T-helper 1 cell treated with Interleukin-12 subunit alpha and Interleukin-12 subunit beta and Interleukin-4 antibody, amounts not matched to agents 30 μg/mL and 1 μg/mL, for 36 hours (primary cell): ENCODE measurements around the gene ELP4.

ENCODE experiments used
- H3K27ac Mint-ChIP-seq: one replicate; pipeline ENCODE4 v1.8.0; 2021; ENCODE audit warnings: mild to moderate bottlenecking, mixed read lengths
- H3K27me3 Mint-ChIP-seq: one replicate; pipeline ENCODE4 v1.8.0; 2021; ENCODE audit warnings: low read depth, mixed read lengths
- H3K36me3 Mint-ChIP-seq: one replicate; pipeline ENCODE4 v1.8.0; 2021; ENCODE audit warnings: low read depth, mixed read lengths
- H3K4me1 Mint-ChIP-seq: one replicate; pipeline ENCODE4 v1.8.0; 2021; ENCODE audit warnings: low read depth, mixed read lengths
- H3K4me3 Mint-ChIP-seq: one replicate; pipeline ENCODE4 v1.8.0; 2021; ENCODE audit warnings: mild to moderate bottlenecking, moderate library complexity, mixed read lengths
- H3K9me3 Mint-ChIP-seq: one replicate; pipeline ENCODE4 v1.8.0; 2021; ENCODE audit warnings: mixed read lengths

The ELP4 gene

GRCh38 chr11:31796499-31797189, 287.1 kb downstream of the ELP4 start:
- Mint-ChIP-seq H3K27ac (peak overlapping the region; percentile 7), H3K36me3 (peaks cover 11% of the 10 kb centered on the region), H3K4me3 (no peak overlapping the region), H3K9me3 (peaks cover 5% of the 10 kb centered on the region), H3K27me3 (peaks cover 84% of the 10 kb centered on the region), H3K4me1 (peaks cover 5% of the 10 kb centered on the region)

- peak overlapping the region; percentile 57 for H3K27ac Mint-ChIP-seq
These were observed 287.9 kb downstream of the ELP4 start for GRCh38 chr11:31797190-31798056.

GRCh38 chr11:31798057-31798553, 288.5 kb downstream of the ELP4 start:
- Mint-ChIP-seq H3K4me1 (peaks cover 5% of the 10 kb centered on the region), H3K27me3 (peaks cover 92% of the 10 kb centered on the region), H3K27ac (peak overlapping the region; percentile 53), H3K9me3 (peaks cover 5% of the 10 kb centered on the region), H3K4me3 (no peak overlapping the region), H3K36me3 (peaks cover 13% of the 10 kb centered on the region)

More at GRCh38 chr11:31797190-31798056, 287.9 kb downstream of the ELP4 start:
- Mint-ChIP-seq H3K36me3 (peaks cover 11% of the 10 kb centered on the region), H3K4me1 (peaks cover 5% of the 10 kb centered on the region), H3K9me3 (peaks cover 5% of the 10 kb centered on the region), H3K4me3 (peak overlapping the region; percentile 23), H3K27me3 (peaks cover 92% of the 10 kb centered on the region)

- Mint-ChIP-seq H3K27me3 (peaks cover 96% of the 10 kb centered on the region), H3K9me3 (peaks cover 5% of the 10 kb centered on the region), H3K27ac (peak overlapping the region; percentile 26), H3K4me1 (peaks cover 11% of the 10 kb centered on the region), H3K36me3 (peaks cover 16% of the 10 kb centered on the region), H3K4me3 (no peak overlapping the region)
These were observed 289.2 kb downstream of the ELP4 start for GRCh38 chr11:31798554-31799434.

- peak overlapping the region; percentile 5 for H3K4me3 Mint-ChIP-seq
- H3K9me3 Mint-ChIP-seq, result peaks cover 8% of the 10 kb centered on the region
- peaks cover 20% of the 10 kb centered on the region for H3K36me3 Mint-ChIP-seq
- peaks cover 98% of the 10 kb centered on the region for H3K27me3 Mint-ChIP-seq
- peaks cover 18% of the 10 kb centered on the region for H3K4me1 Mint-ChIP-seq
- peak overlapping the region; percentile 74 for H3K27ac Mint-ChIP-seq
These were observed 290.1 kb downstream of the ELP4 start for GRCh38 chr11:31799435-31800397.

GRCh38 chr11:31800398-31801265, 291.1 kb downstream of the ELP4 start:
- no peak overlapping the region for H3K4me3 Mint-ChIP-seq
- peaks cover 20% of the 10 kb centered on the region for H3K4me1 Mint-ChIP-seq
- peaks cover 20% of the 10 kb centered on the region for H3K36me3 Mint-ChIP-seq
- H3K9me3 Mint-ChIP-seq, result peaks cover 10% of the 10 kb centered on the region
- H3K27ac Mint-ChIP-seq, result peak overlapping the region; percentile 74
- H3K27me3 Mint-ChIP-seq, result peaks cover 96% of the 10 kb centered on the region

GRCh38 chr11:31801298-31801702, 291.7 kb downstream of the ELP4 start:
- peaks cover 92% of the 10 kb centered on the region for H3K27me3 Mint-ChIP-seq
- no peak overlapping the region for H3K4me3 Mint-ChIP-seq
- H3K36me3 Mint-ChIP-seq, result peaks cover 20% of the 10 kb centered on the region
- peaks cover 20% of the 10 kb centered on the region for H3K4me1 Mint-ChIP-seq
- no peak overlapping the region for H3K27ac Mint-ChIP-seq
- peaks cover 10% of the 10 kb centered on the region for H3K9me3 Mint-ChIP-seq

- Mint-ChIP-seq H3K4me1 (peaks cover 20% of the 10 kb centered on the region), H3K36me3 (peaks cover 18% of the 10 kb centered on the region), H3K9me3 (peaks cover 10% of the 10 kb centered on the region), H3K4me3 (no peak overlapping the region), H3K27ac (no peak overlapping the region), H3K27me3 (peaks cover 92% of the 10 kb centered on the region)
These were observed 292.5 kb downstream of the ELP4 start for GRCh38 chr11:31802000-31802551.

GRCh38 chr11:31802609-31802989, 293.0 kb downstream of the ELP4 start:
- peak overlapping the region; percentile 65 for H3K4me3 Mint-ChIP-seq
- peaks cover 92% of the 10 kb centered on the region for H3K27me3 Mint-ChIP-seq
- peaks cover 18% of the 10 kb centered on the region for H3K36me3 Mint-ChIP-seq
- peaks cover 10% of the 10 kb centered on the region for H3K9me3 Mint-ChIP-seq
- H3K27ac Mint-ChIP-seq, result peak overlapping the region; percentile 59
- H3K4me1 Mint-ChIP-seq, result peaks cover 20% of the 10 kb centered on the region

- Mint-ChIP-seq H3K4me1 (peaks cover 16% of the 10 kb centered on the region), H3K36me3 (peaks cover 18% of the 10 kb centered on the region), H3K9me3 (peaks cover 10% of the 10 kb centered on the region), H3K4me3 (no peak overlapping the region), H3K27me3 (peaks cover 92% of the 10 kb centered on the region), H3K27ac (peak overlapping the region; percentile 76)
These were observed 293.6 kb downstream of the ELP4 start for GRCh38 chr11:31802990-31803812.

- Mint-ChIP-seq H3K4me3 (no peak overlapping the region), H3K4me1 (peaks cover 16% of the 10 kb centered on the region), H3K36me3 (peaks cover 18% of the 10 kb centered on the region), H3K27me3 (peaks cover 93% of the 10 kb centered on the region), H3K9me3 (peaks cover 10% of the 10 kb centered on the region), H3K27ac (peak overlapping the region; percentile 76)
These were observed 294.3 kb downstream of the ELP4 start for GRCh38 chr11:31803813-31804311.
